Motor neuron (in vitro differentiated cells): ENCODE measurements around the gene SOX13. TPM values are rescaled to one million over a fixed set of nuclear protein-coding genes. Genes with fewer than 3 reads are reported as not detected.

ENCODE experiments used
- ATAC-seq, 8 experiments: fragments of 200-7000 bp; cut with Tn5 transposase; replicated peaks in 6 of 8; 2 replicates each; pipeline ENCODE4 v1.8.0; 2021; ENCODE audit warnings: mild to moderate bottlenecking in 8 of 8, moderate library complexity in 8 of 8
- H3K27ac ChIP-seq, 2 donors: fragments of 250-450 bp; sonication (Bioruptor Pico); 2 replicates each; pipeline ENCODE4 v1.9.0; 2021; ENCODE audit warnings: antibody characterized with exemption in 2 of 2, mild to moderate bottlenecking in 2 of 2, moderate library complexity in 1 of 2
- H3K4me1 ChIP-seq, 2 donors: fragments of 250-450 bp; sonication (Bioruptor Pico); replicated peaks in 1 of 2; 2 replicates each; pipeline ENCODE4 v1.6.1; 2021; ENCODE audit warnings: antibody characterized with exemption in 2 of 2, mild to moderate bottlenecking in 2 of 2, moderate library complexity in 1 of 2
- H3K4me3 ChIP-seq, 5 donors: fragments of 250-450 bp; sonication (Bioruptor Pico); 2 replicates each; pipeline ENCODE4 v1.9.0; 2021; ENCODE audit warnings: antibody characterized with exemption in 5 of 5, mild to moderate bottlenecking in 5 of 5, moderate library complexity in 4 of 5
- WGBS, 10 experiments: fragments of 450-650 bp; shearing (Covaris generic); methylation state at CpG; one replicate each; pipeline ENCODE4 v1.0.0; 2022; 5-methylcytosine and 5-hydroxymethylcytosine counted together
- in situ Hi-C, 9 experiments: fragments of 400-800 bp; cut with MboI; loops; one replicate each; pipeline ENCODE4 v1.15.0; 2021; ENCODE audit warnings: low sequenced_read_pairs in 9 of 9, low pct_unique_long_range_greater_than_20kb in 2 of 9; ENCODE audit not compliant: unreplicated experiment in 9 of 9
- total RNA-seq, 8 experiments: library from RNA; unstranded; fragments of 300-600 nt; gene quantifications; 2 replicates each; pipeline versions ENCODE4 v1.2.3 to v1.2.4, GENCODE V29; 2022

The SOX13 gene
- total RNA-seq, 8 experiments from 2014 or later: 4.7 to 72.2 (median 18.0) TPM

DNA sequence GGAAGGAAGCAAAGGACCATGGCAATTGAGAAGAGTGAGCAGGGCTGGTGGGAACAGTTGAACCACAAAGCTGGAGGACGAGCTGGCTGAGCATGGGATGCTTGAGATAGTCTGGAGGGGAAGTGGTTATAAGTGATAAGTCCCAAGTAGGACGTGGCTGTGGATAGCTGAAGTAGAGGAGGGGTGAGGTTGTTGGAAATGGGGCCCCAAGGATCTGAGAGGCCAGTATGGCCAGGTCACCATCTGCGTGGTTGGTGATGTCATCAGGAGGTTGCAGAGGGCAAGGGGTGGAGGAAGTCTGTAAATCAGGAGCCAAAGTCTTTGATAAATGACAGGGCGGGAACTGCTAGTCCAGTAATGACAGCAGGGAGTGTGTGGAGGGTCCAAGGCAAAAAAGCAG, 104.2 kb downstream of the SOX13 start:
- in situ Hi-C loops: loop anchor here in 1 of 9 experiments (25.0 kb wide), 1 partner anchor 335 kb away; the partner anchor contains the start of gene MDM4
- WGBS, 10 experiments: 0 to 78% (median 33%) methylated on average over 2 to 4 of the region's 4 CpGs; no CpG with 5 or more reads in 2 of the 10 experiments
- Histone ChIP-seq H3K27ac (peak overlapping the region in 1 of 2 donors; percentile 47), H3K4me1 (peaks cover 3 to 9% of the 10 kb centered on the region in 2 donors), H3K4me3 (no peak overlapping the region)
- peak in 5 of 8 experiments; percentile 17 to 42 (median 31) for ATAC-seq

Other genes with a start within 250 kb of the SOX13 start
- gene SNRPE, start 211.5 kb upstream of the SOX13 start, total RNA-seq: 100 to 1,000 TPM; 104 to 392 (median 191) TPM
- 10 to 100 TPM in 5 of 8 experiments, 1 to 10 TPM in 3; 5.0 to 43.5 (median 29.9) TPM for gene ETNK2, start 78.9 kb downstream of the SOX13 start, total RNA-seq
- gene REN, start 93.2 kb downstream of the SOX13 start, total RNA-seq: under 1 TPM in 3 of 8 experiments, not detected in 5; 0.25 to 0.75 (median 0.33) TPM
- gene KISS1, start 123.4 kb downstream of the SOX13 start, total RNA-seq: 1 to 10 TPM in 1 of 8 experiments, under 1 TPM in 1, not detected in 6; 0.62 to 1.1 TPM
- gene GOLT1A, start 140.9 kb downstream of the SOX13 start, total RNA-seq: 1 to 10 TPM in 2 of 8 experiments, under 1 TPM in 4, not detected in 2; 0.46 to 2.3 (median 0.54) TPM